ENCODE measurements around the gene RRP7A.
A peak's percentile ranks its signal among the peaks of the same experiment; 100 is the strongest.
"Not testable (repeated sequence)": the region's sequence is repeated elsewhere in the genome, so short reads cannot be mapped to it uniquely, and the experiment has no call there.

RRP7A gene

DNA sequence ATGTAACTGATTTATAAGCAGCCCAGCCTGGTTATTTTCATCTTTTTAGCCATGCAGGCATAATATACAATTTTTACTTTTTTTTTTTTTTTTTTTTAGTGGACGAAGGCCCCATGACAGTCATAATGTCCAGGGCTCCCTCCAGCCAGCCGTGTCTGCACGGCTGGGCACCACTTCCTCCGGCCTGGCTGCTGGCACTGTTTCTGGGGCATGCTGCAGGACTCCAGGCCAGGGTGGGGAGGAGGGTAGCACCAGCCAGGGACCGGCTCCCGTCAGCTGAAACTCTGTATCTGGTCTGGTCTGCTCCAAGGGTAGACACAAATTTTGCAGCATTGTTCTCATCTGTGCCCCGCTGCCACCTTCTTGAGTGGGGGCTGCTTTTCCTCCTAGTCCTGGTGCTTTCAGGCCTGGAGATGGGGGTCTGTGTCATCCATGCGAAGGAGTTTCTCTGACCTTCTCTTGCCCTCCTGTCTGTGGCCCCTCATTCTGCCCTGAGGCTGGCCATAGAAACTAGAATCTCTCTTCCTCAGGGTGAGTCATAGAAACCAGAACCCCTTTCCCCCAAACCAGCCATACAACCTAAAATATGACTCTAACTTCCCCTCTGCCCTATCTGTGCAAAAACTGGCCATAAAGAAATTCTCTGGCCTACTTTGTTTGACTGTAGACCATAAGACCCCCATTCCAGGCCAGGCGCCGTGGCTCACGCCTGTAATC, 9.2 kb upstream of the RRP7A start:
- TF ChIP-seq, protein P1, sequence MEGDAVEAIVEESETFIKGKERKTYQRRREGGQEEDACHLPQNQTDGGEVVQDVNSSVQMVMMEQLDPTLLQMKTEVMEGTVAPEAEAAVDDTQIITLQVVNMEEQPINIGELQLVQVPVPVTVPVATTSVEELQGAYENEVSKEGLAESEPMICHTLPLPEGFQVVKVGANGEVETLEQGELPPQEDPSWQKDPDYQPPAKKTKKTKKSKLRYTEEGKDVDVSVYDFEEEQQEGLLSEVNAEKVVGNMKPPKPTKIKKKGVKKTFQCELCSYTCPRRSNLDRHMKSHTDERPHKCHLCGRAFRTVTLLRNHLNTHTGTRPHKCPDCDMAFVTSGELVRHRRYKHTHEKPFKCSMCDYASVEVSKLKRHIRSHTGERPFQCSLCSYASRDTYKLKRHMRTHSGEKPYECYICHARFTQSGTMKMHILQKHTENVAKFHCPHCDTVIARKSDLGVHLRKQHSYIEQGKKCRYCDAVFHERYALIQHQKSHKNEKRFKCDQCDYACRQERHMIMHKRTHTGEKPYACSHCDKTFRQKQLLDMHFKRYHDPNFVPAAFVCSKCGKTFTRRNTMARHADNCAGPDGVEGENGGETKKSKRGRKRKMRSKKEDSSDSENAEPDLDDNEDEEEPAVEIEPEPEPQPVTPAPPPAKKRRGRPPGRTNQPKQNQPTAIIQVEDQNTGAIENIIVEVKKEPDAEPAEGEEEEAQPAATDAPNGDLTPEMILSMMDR (IDR thresholded peaks at IDR 0.05; ENCODE audit: insufficient read depth, missing control alignments) = no peak
- no peak for DNase-seq (ENCODE audit: insufficient read length, low spot score)
- no peak for FAIRE-seq

DNA sequence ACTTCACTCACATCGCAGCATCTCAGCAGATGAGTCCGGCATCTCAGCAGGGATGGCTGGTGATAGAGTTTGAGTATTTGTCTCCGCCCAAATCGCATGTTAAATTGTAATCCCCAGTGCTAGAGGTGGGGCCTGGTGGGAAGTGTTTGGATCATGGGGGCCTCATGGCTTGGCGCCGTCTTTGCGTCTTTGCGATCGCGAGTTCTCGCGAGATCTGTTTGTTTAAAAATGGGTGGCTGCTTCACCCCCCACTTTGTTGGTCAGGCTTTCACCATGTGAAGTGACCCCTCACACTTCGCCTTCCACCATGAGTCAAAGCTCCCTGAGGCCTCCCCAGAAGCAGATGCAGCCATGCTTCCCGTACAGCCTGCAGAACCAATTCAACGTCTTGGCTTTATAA, 3.0 kb upstream of the RRP7A start:
- FAIRE-seq (no peak), DNase-seq (ENCODE audit: insufficient read length, low spot score) (no peak)
- TF ChIP-seq, protein P1 (IDR thresholded peaks at IDR 0.05; ENCODE audit: insufficient read depth, missing control alignments) = no peak

DNA sequence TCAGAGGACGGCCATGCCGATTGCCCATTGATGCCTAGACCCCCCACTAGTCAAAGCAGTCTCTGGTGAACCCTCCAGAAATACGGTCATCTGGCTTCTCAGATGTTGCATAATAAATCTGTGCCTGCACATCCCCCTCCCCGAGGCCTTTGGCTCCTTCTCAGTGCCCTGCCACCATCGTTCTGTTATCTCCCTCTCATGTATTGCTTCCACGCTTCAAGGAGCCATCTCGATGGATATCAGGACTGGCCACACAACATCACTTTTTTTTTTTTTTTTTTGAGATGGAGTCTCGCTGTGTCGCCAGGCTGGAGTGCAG, 1.6 kb upstream of the RRP7A start:
- FAIRE-seq = no peak
- no peak for DNase-seq (ENCODE audit: insufficient read length, low spot score)
- TF ChIP-seq, protein P1 (IDR thresholded peaks at IDR 0.05; ENCODE audit: insufficient read depth, missing control alignments) = no peak

DNA sequence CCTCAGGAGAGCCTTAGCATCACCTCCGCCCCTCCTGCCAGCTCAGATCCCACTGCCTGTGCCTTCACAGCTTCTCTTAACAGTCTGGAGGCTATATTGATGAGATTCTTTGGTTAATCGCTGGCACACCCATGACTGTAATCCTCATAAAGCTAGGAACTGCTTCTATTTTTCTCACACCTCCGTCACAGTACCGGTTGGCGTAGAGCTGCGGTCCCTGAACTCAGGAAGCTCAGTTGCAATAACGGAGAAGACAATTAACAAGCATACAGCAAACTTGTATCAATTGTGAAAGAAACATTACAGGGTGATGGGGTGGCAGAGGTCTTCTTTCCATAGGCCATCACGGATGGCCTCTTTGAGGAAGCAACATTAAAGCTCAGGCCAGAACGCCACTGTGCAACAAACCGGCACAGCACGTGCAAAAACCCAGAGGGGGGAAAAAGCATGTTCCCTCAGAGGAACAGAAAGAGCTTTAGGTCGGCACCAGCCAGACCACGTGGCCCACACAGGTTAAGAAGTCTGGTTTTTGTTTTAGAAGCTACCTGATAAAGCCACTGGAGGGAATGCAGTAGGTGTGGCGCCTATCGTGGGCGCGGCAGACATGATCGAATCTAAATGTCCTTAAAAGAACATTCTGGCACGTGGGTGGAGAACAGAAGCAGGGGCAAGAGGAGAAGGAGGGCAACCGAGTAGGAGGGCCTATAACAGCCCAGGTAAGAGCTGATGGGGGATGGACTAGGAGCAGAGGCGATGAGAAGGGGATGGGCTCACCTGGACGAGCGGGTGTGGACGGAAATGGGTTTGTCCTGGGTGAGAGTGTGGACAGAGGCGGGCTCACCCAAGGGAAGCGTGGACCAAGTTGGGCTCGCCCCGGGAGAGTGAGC, 715 bp downstream of the RRP7A start:
- DNase-seq (ENCODE audit: insufficient read length, low spot score); FAIRE-seq: not testable (repeated sequence)

DNA sequence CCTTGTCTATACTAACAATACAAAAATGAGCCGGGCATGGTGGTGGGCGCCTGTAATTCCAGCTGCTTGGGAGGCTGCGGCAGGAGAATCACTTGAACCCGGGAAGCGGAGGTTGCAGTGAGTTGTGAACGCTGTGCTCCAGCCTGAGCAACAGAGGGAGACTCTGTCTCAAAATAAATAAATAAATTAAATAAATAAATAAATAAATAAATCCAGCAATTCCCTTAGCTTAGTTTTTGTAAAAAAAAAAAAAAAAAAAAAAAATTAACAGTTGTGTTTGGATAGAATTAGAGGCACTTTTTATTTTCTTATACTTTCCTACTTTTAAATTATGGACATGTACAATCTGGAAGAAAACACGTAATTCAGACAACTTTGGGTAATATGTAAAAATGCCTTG, 2.5 kb downstream of the RRP7A start:
- not testable (repeated sequence) for DNase-seq (ENCODE audit: insufficient read length, low spot score); FAIRE-seq

DNA sequence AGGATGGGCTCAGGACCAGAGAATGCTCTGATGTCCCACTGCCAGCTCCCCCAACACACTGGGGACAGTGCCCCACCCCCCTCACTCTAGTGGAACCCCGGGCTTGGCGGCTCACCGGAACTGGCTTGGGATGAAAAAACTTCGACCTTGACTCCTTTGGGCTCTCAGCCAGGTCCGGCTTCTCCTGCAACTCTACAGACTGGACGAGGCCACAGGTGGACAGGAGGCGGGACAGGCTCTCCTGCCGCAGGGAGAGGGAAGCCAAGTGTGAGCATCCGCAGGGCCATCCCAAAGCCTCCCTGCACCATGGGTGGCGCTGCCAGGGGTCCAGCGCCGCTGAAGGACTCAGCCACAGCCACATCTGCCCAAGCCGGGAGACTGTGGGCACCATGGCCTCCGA, 3.7 kb downstream of the RRP7A start:
- DNase-seq (ENCODE audit: insufficient read length, low spot score) (no peak), FAIRE-seq (no peak)
- TF ChIP-seq, protein P1 (IDR thresholded peaks at IDR 0.05; ENCODE audit: insufficient read depth, missing control alignments) = no peak

DNA sequence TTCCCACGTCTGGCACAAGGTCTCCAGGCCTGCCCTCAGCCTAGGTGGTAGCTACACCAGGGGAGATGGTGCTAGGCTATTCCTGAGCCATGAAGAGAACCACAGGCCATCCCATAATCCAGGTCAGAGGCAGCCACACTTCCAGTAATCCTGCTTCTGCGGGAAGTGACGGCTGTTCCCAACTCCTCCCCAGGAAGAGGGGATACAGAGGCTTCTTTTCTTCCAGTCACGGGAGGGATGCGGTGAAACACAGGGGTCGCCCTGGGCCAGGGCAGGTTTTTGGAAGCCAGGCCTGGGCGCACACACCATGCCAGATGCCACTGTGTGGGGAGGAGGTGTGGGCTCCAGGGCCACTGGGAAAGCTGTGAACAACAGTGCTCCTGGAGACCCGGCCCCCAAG, 4.3 kb downstream of the RRP7A start:
- DNase-seq (ENCODE audit: insufficient read length, low spot score); FAIRE-seq: not testable (repeated sequence)

DNA sequence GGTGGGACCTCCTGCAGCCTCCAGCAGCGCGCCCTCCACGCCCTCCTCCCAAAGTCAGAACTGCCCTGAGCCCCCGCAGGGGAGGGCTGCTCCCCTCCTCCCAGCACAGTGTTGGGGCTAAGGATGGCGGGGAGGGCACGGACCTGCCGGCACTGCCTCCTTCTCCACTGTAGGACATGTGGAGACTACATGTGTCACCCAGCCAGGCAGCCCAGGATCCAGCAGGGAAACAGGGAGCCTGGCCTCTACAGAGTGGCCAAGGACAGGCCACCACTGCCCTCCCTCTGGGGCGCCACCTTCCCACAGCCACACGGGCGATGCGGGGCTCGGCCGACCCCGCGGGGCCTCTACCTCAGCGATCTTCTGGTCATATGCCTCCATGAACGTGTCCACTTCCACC, 5.3 kb downstream of the RRP7A start:
- DNase-seq (ENCODE audit: insufficient read length, low spot score); FAIRE-seq: not testable (repeated sequence)

DNA sequence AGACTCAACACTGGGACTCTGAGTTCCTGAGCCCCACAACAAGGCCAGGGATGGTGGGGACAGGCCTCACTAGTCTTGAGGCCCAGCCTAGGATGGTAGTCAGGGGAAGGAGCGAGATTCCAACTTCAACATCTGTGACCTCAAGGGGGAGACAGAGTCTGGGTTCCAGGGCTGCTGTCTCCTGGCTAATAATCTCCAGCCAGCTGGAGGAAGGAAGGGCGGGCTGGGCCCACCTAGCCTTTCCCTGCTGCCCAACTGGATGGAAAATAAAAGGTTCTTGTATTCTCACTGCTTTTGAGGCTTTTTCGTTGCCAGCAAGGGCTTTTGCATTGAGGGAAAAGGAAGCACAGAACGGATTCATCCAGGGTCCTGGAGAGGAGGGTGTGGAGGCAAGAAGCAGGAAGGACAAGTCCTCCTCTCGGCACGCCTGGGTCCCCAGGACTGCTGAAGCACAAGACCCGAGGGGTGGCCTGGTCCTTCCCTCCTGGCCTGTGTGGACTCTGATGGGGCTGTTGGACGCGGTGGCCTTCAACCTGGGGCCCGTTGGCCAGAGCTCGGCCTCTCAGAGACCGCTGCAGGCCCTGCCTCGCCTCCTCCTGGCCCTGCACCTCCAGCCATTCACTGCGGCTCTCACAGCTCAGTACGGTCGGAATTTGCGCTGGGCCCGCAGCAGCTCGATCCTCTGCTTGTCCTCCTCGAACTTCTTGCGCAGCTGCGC, 7.2 kb downstream of the RRP7A start:
- TF ChIP-seq, protein P1 (IDR thresholded peaks at IDR 0.05; ENCODE audit: insufficient read depth, missing control alignments) = peak; percentile 27
- not testable (repeated sequence) for DNase-seq (ENCODE audit: insufficient read length, low spot score); FAIRE-seq
